Endodermal cell (in vitro differentiated cells): ENCODE measurements around the gene ALAS1. TPM values are rescaled to one million over a fixed set of nuclear protein-coding genes. Genes with fewer than 3 reads are reported as not detected.

Experiments used
- DNase-seq: peaks from one replicate; pipeline ENCODE4 v3.0.0-alpha.2; 2017
- H3K27ac ChIP-seq: 2 replicates; pipeline ENCODE4 v1.5.1; 2013; ENCODE audit warnings: mild to moderate bottlenecking, low read depth, low read length, moderate library complexity
- H3K27me3 ChIP-seq: 2 replicates; pipeline ENCODE4 v1.6.1; 2013; ENCODE audit warnings: mild to moderate bottlenecking, low read length, moderate library complexity; ENCODE audit not compliant: insufficient read depth, control insufficient read depth, poor library complexity, severe bottlenecking
- H3K36me3 ChIP-seq: 2 replicates; pipeline ENCODE4 v1.7.0; 2013; ENCODE audit warnings: mild to moderate bottlenecking, low read length, moderate library complexity; ENCODE audit not compliant: control insufficient read depth, insufficient read depth
- H3K4me1 ChIP-seq: one replicate; pipeline ENCODE4 v1.7.0; 2013; ENCODE audit warnings: low read length; ENCODE audit not compliant: control insufficient read depth, insufficient read depth
- H3K4me3 ChIP-seq: 2 replicates; pipeline ENCODE4 v1.5.1; 2013; ENCODE audit warnings: mild to moderate bottlenecking, low read length, moderate library complexity
- H3K9ac ChIP-seq: 2 replicates; pipeline ENCODE4 v1.6.1; 2013; ENCODE audit warnings: mild to moderate bottlenecking, low read length, moderate library complexity; ENCODE audit not compliant: poor library complexity, severe bottlenecking; ENCODE audit errors: extremely low read depth
- H3K9me3 ChIP-seq: 2 replicates; pipeline ENCODE4 v1.6.1; 2013; ENCODE audit warnings: mild to moderate bottlenecking, low read length, moderate library complexity; ENCODE audit not compliant: control insufficient read depth
- H3K27ac Mint-ChIP-seq: 2 replicates; pipeline ENCODE4 v1.8.0; 2020; ENCODE audit warnings: mixed read lengths
- H3K27me3 Mint-ChIP-seq: 2 replicates; pipeline ENCODE4 v1.8.0; 2021; ENCODE audit warnings: mild to moderate bottlenecking, mixed read lengths; ENCODE audit not compliant: insufficient read depth
- H3K36me3 Mint-ChIP-seq: 2 replicates; pipeline ENCODE4 v1.8.0; 2020; ENCODE audit warnings: low read depth, mixed read lengths
- H3K4me1 Mint-ChIP-seq: 2 replicates; pipeline ENCODE4 v1.8.0; 2020; ENCODE audit warnings: mixed read lengths
- H3K4me3 Mint-ChIP-seq: 2 replicates; pipeline ENCODE4 v1.8.0; 2020; ENCODE audit warnings: mild to moderate bottlenecking, moderate library complexity, mixed read lengths
- H3K9me3 Mint-ChIP-seq: 2 replicates; pipeline ENCODE4 v1.8.0; 2020; ENCODE audit warnings: mild to moderate bottlenecking, mixed read lengths
- CTCF ChIP-seq: fragments of 200-600 bp; sonication (generic); conservative IDR thresholded peaks from 2 replicates; pipeline ENCODE4 v1.5.0; 2021; ENCODE audit warnings: antibody characterized with exemption, mild to moderate bottlenecking
- WGBS, 2 experiments: methylation state at CpG; one replicate each; pipeline versions ENCODE4 v1.1.5 to v1.1.7; 2013; ENCODE audit warnings: missing lambda C conversion rate in 2 of 2, mixed read lengths in 1 of 2; ENCODE audit not compliant: insufficient coverage in 1 of 2, insufficient read length in 1 of 2; 5-methylcytosine and 5-hydroxymethylcytosine counted together
- total RNA-seq, 2 donors: library from RNA; stranded (reverse); fragmentation: NEBNext Ultra II Directional in 1 of 2; extraction: Animal tissue kit (Norgen Biotek cat#: 25700) in 1 of 2; gene quantifications; 2 replicates in 1 of 2; 3 replicates in 1 of 2; pipeline ENCODE4 v1.2.1, GENCODE V29; 2021

Gene ALAS1
- total RNA-seq, 2 donors from 2014 or later = 33.6 to 50.1 TPM

GRCh38 chr3:52232279-52233107 lies 34.5 kb downstream of the ALAS1 start:
- H3K27ac Mint-ChIP-seq = no peak overlapping the region
- no peak overlapping the region for H3K4me3 Mint-ChIP-seq
- Histone ChIP-seq H3K4me3 (no peak overlapping the region), H3K9me3 (no peaks in the 10 kb centered on the region), H3K27ac (no peak overlapping the region), H3K27me3 (no peaks in the 10 kb centered on the region), H3K36me3 (peaks cover 18% of the 10 kb centered on the region), H3K4me1 (peaks cover under 1% of the 10 kb centered on the region), H3K9ac (no peak overlapping the region)
- DNase-seq = peak; percentile 74
- H3K36me3 Mint-ChIP-seq = peaks cover 29% of the 10 kb centered on the region
- no peaks in the 10 kb centered on the region for H3K9me3 Mint-ChIP-seq
- peaks cover 4% of the 10 kb centered on the region for H3K4me1 Mint-ChIP-seq
- 90 to 94% methylated on average over 17 to 28 of the region's 28 CpGs for WGBS, 2 experiments
- no peaks in the 10 kb centered on the region for H3K27me3 Mint-ChIP-seq
- TF ChIP-seq CTCF = peak; percentile 62

DNA sequence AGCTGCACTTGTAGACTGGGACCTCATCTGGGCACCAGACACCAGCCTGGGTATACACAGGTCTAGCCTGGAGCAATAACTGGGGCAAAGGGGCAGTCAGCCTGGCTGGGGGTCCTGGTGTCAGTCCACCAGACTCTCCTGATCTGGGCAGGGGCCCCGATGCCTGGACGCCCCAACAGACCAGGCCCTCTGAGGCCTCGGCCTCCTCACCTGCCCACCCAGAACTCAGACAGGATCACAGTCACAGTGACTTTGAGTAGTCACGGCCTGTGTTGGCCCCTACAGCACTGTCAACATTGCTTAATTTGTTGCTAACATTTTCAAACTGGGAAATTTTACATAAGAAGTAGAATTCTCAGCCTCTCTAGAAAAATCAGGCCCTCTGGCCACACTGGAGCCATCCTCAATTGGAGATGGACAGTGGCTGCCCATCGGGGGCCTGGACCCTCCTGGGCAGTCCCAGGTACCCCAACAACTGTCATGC lies 35.2 kb downstream of the ALAS1 start:
- no peak overlapping the region for H3K4me3 Mint-ChIP-seq
- H3K27me3 Mint-ChIP-seq = no peaks in the 10 kb centered on the region
- H3K27me3 ChIP-seq = no peaks in the 10 kb centered on the region
- WGBS, 2 experiments = 93 to 94% methylated on average over 3 to 5 of the region's 5 CpGs
- peaks cover 29% of the 10 kb centered on the region for H3K36me3 Mint-ChIP-seq
- no peak overlapping the region for H3K9ac ChIP-seq
- peaks cover 8% of the 10 kb centered on the region for H3K4me1 Mint-ChIP-seq
- H3K4me1 ChIP-seq = peaks cover 4% of the 10 kb centered on the region
- H3K4me3 ChIP-seq = no peak overlapping the region
- H3K36me3 ChIP-seq = peaks cover 18% of the 10 kb centered on the region
- no peaks in the 10 kb centered on the region for H3K9me3 Mint-ChIP-seq
- no peak for TF ChIP-seq CTCF
- DNase-seq = no peak
- H3K27ac ChIP-seq = no peak overlapping the region
- no peak overlapping the region for H3K27ac Mint-ChIP-seq
- no peaks in the 10 kb centered on the region for H3K9me3 ChIP-seq

DNA sequence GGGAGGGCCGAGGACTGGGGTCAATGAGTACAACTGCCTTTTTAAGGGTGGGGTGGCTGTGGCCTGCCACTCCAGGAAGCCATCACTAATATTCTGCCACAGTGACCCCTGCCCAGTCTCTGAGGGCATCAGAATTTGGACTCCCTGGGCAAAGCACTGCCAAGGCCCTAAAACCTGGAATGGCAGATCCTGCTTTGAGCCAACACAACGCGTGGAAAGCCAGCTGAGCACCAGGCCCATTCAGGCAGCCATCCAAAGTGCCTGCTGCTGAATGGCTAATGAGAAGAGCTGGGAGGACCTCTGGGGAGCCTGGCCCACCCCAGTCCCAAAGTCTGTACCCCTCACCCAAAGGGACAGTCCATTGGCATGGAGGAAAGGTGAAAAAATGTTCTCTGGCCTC lies 36.0 kb downstream of the ALAS1 start:
- H3K27ac Mint-ChIP-seq = no peak overlapping the region
- no peaks in the 10 kb centered on the region for H3K27me3 Mint-ChIP-seq
- Histone ChIP-seq H3K27ac (no peak overlapping the region), H3K36me3 (peaks cover 18% of the 10 kb centered on the region), H3K9ac (no peak overlapping the region), H3K9me3 (no peaks in the 10 kb centered on the region), H3K27me3 (no peaks in the 10 kb centered on the region), H3K4me1 (peaks cover 4% of the 10 kb centered on the region), H3K4me3 (no peak overlapping the region)
- no peak for TF ChIP-seq CTCF
- no peak overlapping the region for H3K4me3 Mint-ChIP-seq
- no peaks in the 10 kb centered on the region for H3K9me3 Mint-ChIP-seq
- 91 to 100% methylated on average over 1 to 3 of the region's 3 CpGs for WGBS, 2 experiments
- H3K36me3 Mint-ChIP-seq = peaks cover 28% of the 10 kb centered on the region
- DNase-seq = no peak
- peaks cover 13% of the 10 kb centered on the region for H3K4me1 Mint-ChIP-seq
